Neuronal stem cell (in vitro differentiated cells): Measurements from ENCODE around the gene EOMES.
A peak's percentile ranks its signal among the peaks of the same experiment; 100 is the strongest.

Source experiments
- DNase-seq: peaks from one replicate; pipeline ENCODE4 v3.0.0-alpha.2; 2013; ENCODE audit warnings: low spot score
- H2AFZ ChIP-seq: one replicate; pipeline ENCODE4 v1.6.1; 2013; ENCODE audit warnings: mild to moderate bottlenecking, low read length, inconsistent platforms
- H2AK5ac ChIP-seq: 2 replicates; pipeline ENCODE4 v1.6.1; 2013; ENCODE audit warnings: low read depth, mild to moderate bottlenecking, inconsistent platforms, low read length, moderate library complexity, mixed read lengths
- H2BK120ac ChIP-seq: 2 replicates; pipeline ENCODE4 v1.6.1; 2013; ENCODE audit warnings: low read depth, mild to moderate bottlenecking, inconsistent platforms, low read length, moderate library complexity, mixed read lengths
- H2BK12ac ChIP-seq: one replicate; pipeline ENCODE4 v1.6.1; 2013; ENCODE audit warnings: low read length, inconsistent platforms
- H2BK15ac ChIP-seq: 2 replicates; pipeline ENCODE4 v1.6.1; 2013; ENCODE audit warnings: mild to moderate bottlenecking, low read length, inconsistent platforms, mixed read lengths
- H2BK5ac ChIP-seq: one replicate; pipeline ENCODE4 v1.6.1; 2013; ENCODE audit warnings: inconsistent platforms, mild to moderate bottlenecking, low read length, moderate library complexity
- H3K14ac ChIP-seq: one replicate; pipeline ENCODE4 v1.6.1; 2013; ENCODE audit warnings: low read length, inconsistent platforms
- H3K18ac ChIP-seq: 2 replicates; pipeline ENCODE4 v1.6.1; 2013; ENCODE audit warnings: low read length, inconsistent platforms
- H3K23ac ChIP-seq: 2 replicates; pipeline ENCODE4 v1.6.1; 2013; ENCODE audit warnings: low read depth, mild to moderate bottlenecking, mixed read lengths, low read length, inconsistent platforms; ENCODE audit not compliant: poor library complexity
- H3K27ac ChIP-seq: replicated peaks from 3 replicates; pipeline ENCODE4 v1.5.1; 2013; ENCODE audit warnings: low read length, inconsistent platforms
- H3K27me3 ChIP-seq, 3 experiments: 2 replicates each; pipeline ENCODE4 v1.6.1; 2013; ENCODE audit warnings: low read length in 3 of 3, mild to moderate bottlenecking in 2 of 3, inconsistent platforms in 1 of 3, low read depth in 1 of 3, mixed read lengths in 1 of 3, moderate library complexity in 1 of 3; ENCODE audit not compliant: control insufficient read depth in 3 of 3, insufficient read depth in 3 of 3
- H3K36me3 ChIP-seq, 2 donors: replicated peaks in 1 of 2; 2 replicates each; pipeline ENCODE4 v1.6.1; 2013; ENCODE audit warnings: low read length in 2 of 2; ENCODE audit not compliant: control insufficient read depth in 2 of 2, insufficient read depth in 2 of 2
- H3K4ac ChIP-seq: 2 replicates; pipeline ENCODE4 v1.6.1; 2013; ENCODE audit warnings: inconsistent platforms, mild to moderate bottlenecking, low read length, moderate library complexity
- H3K4me1 ChIP-seq, 2 donors: 1 replicate in 1 of 2; 2 replicates in 1 of 2; pipeline ENCODE4 v1.6.1; 2013; ENCODE audit warnings: low read length in 2 of 2, low read depth in 1 of 2; ENCODE audit not compliant: control insufficient read depth in 2 of 2, insufficient read depth in 1 of 2
- H3K4me2 ChIP-seq: one replicate; pipeline ENCODE4 v1.6.1; 2013; ENCODE audit warnings: mild to moderate bottlenecking, low read length, inconsistent platforms; ENCODE audit not compliant: insufficient read depth, poor library complexity, severe bottlenecking
- H3K4me3 ChIP-seq, 2 donors: 2 replicates each; pipeline ENCODE4 v1.5.1; 2013; ENCODE audit warnings: low read length in 2 of 2, mild to moderate bottlenecking in 2 of 2, inconsistent platforms in 1 of 2, moderate library complexity in 1 of 2
- H3K79me1 ChIP-seq: one replicate; pipeline ENCODE4 v1.6.1; 2013; ENCODE audit warnings: low read depth, mild to moderate bottlenecking, inconsistent platforms, low read length, moderate library complexity
- H3K9ac ChIP-seq: one replicate; pipeline ENCODE4 v1.6.1; 2013; ENCODE audit warnings: mild to moderate bottlenecking, low read depth, low read length, inconsistent platforms; ENCODE audit not compliant: poor library complexity
- H3K9me3 ChIP-seq, 2 donors: replicated peaks in 1 of 2; 2 replicates each; pipeline versions ENCODE3 to v1.6.1; 2013; ENCODE audit warnings: low read length in 2 of 2, mild to moderate bottlenecking in 2 of 2, inconsistent platforms in 1 of 2, low read depth in 1 of 2, mixed read lengths in 1 of 2, moderate library complexity in 1 of 2; ENCODE audit not compliant: control insufficient read depth in 2 of 2, insufficient read depth in 1 of 2
- H4K8ac ChIP-seq: one replicate; pipeline ENCODE4 v1.6.1; 2013; ENCODE audit warnings: low read depth, mild to moderate bottlenecking, inconsistent platforms, low read length, moderate library complexity
- H4K91ac ChIP-seq: one replicate; pipeline ENCODE4 v1.6.1; 2013; ENCODE audit warnings: low read length, low read depth, mild to moderate bottlenecking, inconsistent platforms; ENCODE audit not compliant: poor library complexity
- WGBS, 2 donors: extraction: QIAGEN DNeasy Blood & Tissue Kit; methylation state at CpG; one replicate each; pipeline ENCODE4 v1.1.7; 2013; ENCODE audit warnings: missing lambda C conversion rate in 2 of 2, mixed read lengths in 1 of 2; ENCODE audit not compliant: insufficient read length in 2 of 2, insufficient replicate concordance in 1 of 2; ENCODE audit errors: extremely low coverage in 2 of 2; 5-methylcytosine and 5-hydroxymethylcytosine counted together

The EOMES gene

DNA sequence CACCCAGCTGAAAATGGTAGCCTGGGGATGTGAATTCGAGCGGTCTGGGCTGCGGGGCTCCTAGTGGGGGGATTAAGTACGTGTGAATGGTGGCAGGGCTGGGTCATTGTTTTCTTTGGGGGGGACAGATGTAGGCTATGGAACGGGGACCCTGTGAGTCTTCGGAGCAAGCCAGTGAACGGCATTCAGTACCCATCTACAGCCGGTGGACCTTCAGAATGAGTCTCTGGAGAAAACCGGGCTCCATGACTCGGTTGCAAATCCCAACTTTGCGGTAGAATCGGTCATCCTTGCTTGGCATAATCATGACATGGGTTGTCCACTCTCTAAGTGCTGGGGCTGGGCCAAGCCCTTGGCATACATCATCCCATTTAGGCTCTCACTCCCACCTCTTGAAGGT lies 7.2 kb upstream of the EOMES start:
- H3K9ac ChIP-seq = no peak overlapping the region
- H2BK15ac ChIP-seq = no peak overlapping the region
- no peak overlapping the region for H2BK12ac ChIP-seq
- no peaks in the 10 kb centered on the region for H3K36me3 ChIP-seq
- peak overlapping the region; percentile 61 for H2AFZ ChIP-seq
- no CpG with 5 or more reads among the region's 12 CpGs for WGBS, 2 donors
- no peaks in the 10 kb centered on the region for H3K79me1 ChIP-seq
- H3K4me2 ChIP-seq = no peak overlapping the region
- no peak overlapping the region for H2BK120ac ChIP-seq
- no peak overlapping the region for H3K14ac ChIP-seq
- no peak for DNase-seq
- no peak overlapping the region for H2BK5ac ChIP-seq
- H3K27me3 ChIP-seq = peaks cover 27 to 98% (median 76%) of the 10 kb centered on the region in 3 experiments
- H4K8ac ChIP-seq = no peak overlapping the region
- no peak overlapping the region for H3K23ac ChIP-seq
- no peak overlapping the region for H3K18ac ChIP-seq
- no peak overlapping the region for H3K4ac ChIP-seq
- H3K4me3 ChIP-seq = no peak overlapping the region
- no peak overlapping the region for H3K27ac ChIP-seq
- peaks cover 0 to 3% of the 10 kb centered on the region in 2 donors for H3K9me3 ChIP-seq
- H4K91ac ChIP-seq = no peak overlapping the region
- peaks cover 0 to 11% of the 10 kb centered on the region in 2 donors for H3K4me1 ChIP-seq
- no peak overlapping the region for H2AK5ac ChIP-seq

DNA sequence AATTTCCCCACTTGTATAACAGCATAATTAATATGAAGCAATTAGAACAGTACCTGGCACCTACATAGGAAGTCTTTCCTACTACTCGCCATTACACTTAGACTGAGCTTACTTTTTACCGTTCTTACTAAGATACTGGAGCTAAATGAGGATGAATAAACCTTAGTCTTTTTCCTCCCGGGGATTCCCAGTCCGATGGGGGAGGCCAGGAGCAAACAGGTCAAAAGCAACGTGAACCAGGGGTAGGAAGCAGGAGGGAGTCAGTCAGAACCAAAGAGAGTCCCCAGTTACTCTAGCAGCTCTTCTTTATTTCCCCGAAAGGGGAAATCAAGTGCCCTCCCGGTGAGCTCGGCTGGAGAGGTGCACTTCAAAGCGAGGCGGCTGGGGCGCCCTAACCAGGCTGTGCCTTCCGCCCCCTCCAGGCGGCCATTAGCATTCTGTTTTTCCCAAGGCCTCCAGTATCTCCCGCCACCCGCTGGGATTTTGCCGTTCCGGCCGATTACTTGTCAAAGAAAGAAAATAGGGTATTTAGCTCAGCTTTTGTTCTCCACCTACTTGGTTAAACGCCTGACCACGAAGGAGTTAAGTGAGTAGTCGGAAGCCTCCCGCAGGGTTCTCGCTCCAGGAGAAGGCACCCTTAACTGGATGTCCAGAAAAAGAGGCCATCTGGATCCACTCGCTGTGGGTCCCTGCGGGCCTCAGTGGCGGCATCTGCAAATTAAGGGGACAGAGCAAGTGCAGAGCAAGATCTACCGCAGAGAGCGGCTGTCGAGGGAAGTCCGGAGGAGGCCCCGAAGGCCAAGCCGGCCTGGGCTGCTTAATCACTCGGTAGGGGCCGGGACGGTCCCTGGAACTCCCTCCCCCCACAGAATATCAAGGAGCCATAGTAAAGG lies 6.3 kb upstream of the EOMES start:
- no peak for DNase-seq
- peak overlapping the region; percentile 28 for H2AFZ ChIP-seq
- H3K23ac ChIP-seq = no peak overlapping the region
- peak overlapping the region; percentile 28 for H3K4me2 ChIP-seq
- H3K79me1 ChIP-seq = no peaks in the 10 kb centered on the region
- H3K27ac ChIP-seq = no peak overlapping the region
- no peak overlapping the region for H2BK15ac ChIP-seq
- no peak overlapping the region for H3K4me3 ChIP-seq
- H2BK12ac ChIP-seq = no peak overlapping the region
- peaks cover 36 to 99% (median 85%) of the 10 kb centered on the region in 3 experiments for H3K27me3 ChIP-seq
- no peak overlapping the region for H2BK120ac ChIP-seq
- WGBS, 2 donors = no CpG with 5 or more reads among the region's 35 CpGs
- H3K36me3 ChIP-seq = no peaks in the 10 kb centered on the region
- H3K9ac ChIP-seq = no peak overlapping the region
- H3K14ac ChIP-seq = no peak overlapping the region
- H4K91ac ChIP-seq = no peak overlapping the region
- H3K18ac ChIP-seq = no peak overlapping the region
- H3K4me1 ChIP-seq = peaks cover 0 to 11% of the 10 kb centered on the region in 2 donors
- no peak overlapping the region for H2BK5ac ChIP-seq
- H2AK5ac ChIP-seq = no peak overlapping the region
- H3K4ac ChIP-seq = no peak overlapping the region
- peaks cover 0 to 3% of the 10 kb centered on the region in 2 donors for H3K9me3 ChIP-seq
- no peak overlapping the region for H4K8ac ChIP-seq

DNA sequence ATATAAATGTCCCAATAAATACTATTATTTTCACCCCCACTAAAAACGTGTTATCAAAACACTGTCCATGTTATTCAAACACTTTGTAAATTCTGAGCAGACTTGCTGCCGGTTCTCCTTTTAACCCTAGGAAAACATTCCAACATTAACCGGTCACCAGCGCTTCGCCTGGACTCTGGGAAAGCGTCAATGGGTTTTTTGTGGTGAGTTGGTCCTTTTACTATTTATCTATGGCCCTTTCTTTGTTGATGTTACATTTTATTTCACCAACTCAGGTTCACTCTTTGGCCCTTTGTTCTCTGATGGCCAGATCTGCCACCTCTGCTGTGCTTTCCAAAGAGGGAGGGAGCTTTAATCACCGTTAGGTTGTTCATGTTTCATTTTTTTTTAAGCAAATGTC lies 4.1 kb upstream of the EOMES start:
- H4K91ac ChIP-seq = no peak overlapping the region
- H4K8ac ChIP-seq = no peak overlapping the region
- H3K4ac ChIP-seq = no peak overlapping the region
- H3K27ac ChIP-seq = no peak overlapping the region
- H3K27me3 ChIP-seq = peaks cover 37 to 99% (median 90%) of the 10 kb centered on the region in 3 experiments
- no peaks in the 10 kb centered on the region for H3K79me1 ChIP-seq
- H3K14ac ChIP-seq = no peak overlapping the region
- H3K9me3 ChIP-seq = peaks cover 0 to 3% of the 10 kb centered on the region in 2 donors
- no peak overlapping the region for H2BK12ac ChIP-seq
- H3K4me1 ChIP-seq = peaks cover 0 to 12% of the 10 kb centered on the region in 2 donors
- no peak overlapping the region for H3K23ac ChIP-seq
- H3K9ac ChIP-seq = no peak overlapping the region
- H2AK5ac ChIP-seq = no peak overlapping the region
- no CpG with 5 or more reads among the region's 7 CpGs for WGBS, 2 donors
- no peak overlapping the region for H2BK120ac ChIP-seq
- no peak overlapping the region for H2BK5ac ChIP-seq
- no peak overlapping the region for H3K4me3 ChIP-seq
- no peak overlapping the region for H3K18ac ChIP-seq
- DNase-seq = no peak
- no peak overlapping the region for H2BK15ac ChIP-seq
- H2AFZ ChIP-seq = no peak overlapping the region
- no peak overlapping the region for H3K4me2 ChIP-seq
- no peaks in the 10 kb centered on the region for H3K36me3 ChIP-seq

- H3K4me2 ChIP-seq = no peak overlapping the region
- peaks cover 41 to 99% (median 90%) of the 10 kb centered on the region in 3 experiments for H3K27me3 ChIP-seq
- H2AK5ac ChIP-seq = no peak overlapping the region
- no peaks in the 10 kb centered on the region for H3K36me3 ChIP-seq
- H4K8ac ChIP-seq = no peak overlapping the region
- no peak overlapping the region for H3K9ac ChIP-seq
- no peak overlapping the region for H2BK15ac ChIP-seq
- no peak overlapping the region for H2AFZ ChIP-seq
- H3K4ac ChIP-seq = no peak overlapping the region
- H3K23ac ChIP-seq = no peak overlapping the region
- H3K9me3 ChIP-seq = peaks cover 0 to 2% of the 10 kb centered on the region in 2 donors
- H3K79me1 ChIP-seq = no peaks in the 10 kb centered on the region
- H3K18ac ChIP-seq = no peak overlapping the region
- no peak overlapping the region for H2BK12ac ChIP-seq
- no peak overlapping the region for H3K14ac ChIP-seq
- H3K27ac ChIP-seq = no peak overlapping the region
- H4K91ac ChIP-seq = no peak overlapping the region
- H2BK5ac ChIP-seq = no peak overlapping the region
- H2BK120ac ChIP-seq = no peak overlapping the region
- no CpG with 5 or more reads among the region's 30 CpGs for whole genome bisulfite sequencing, 2 donors
- no peak for DNase-seq
- no peak overlapping the region for H3K4me3 ChIP-seq
- H3K4me1 ChIP-seq = peaks cover 0 to 8% of the 10 kb centered on the region in 2 donors
Measured at GRCh38 chr3:27724459-27725197, 2.5 kb upstream of the EOMES start.
